ENCODE results near the gene PXDN.
"Not testable (repeated sequence)": the region's sequence is repeated elsewhere in the genome, so short reads cannot be mapped to it uniquely, and the experiment has no call there.

The PXDN gene

GRCh38 chr2:1718339-1719220, 25.7 kb downstream of the PXDN start:
- Mint-ChIP-seq H3K27me3 (ENCODE audit: low read depth) (no peaks in the 10 kb centered on the region), H3K27ac (no peak overlapping the region), H3K36me3 (ENCODE audit: low read depth) (no peaks in the 10 kb centered on the region), H3K9me3 (no peaks in the 10 kb centered on the region), H3K4me3 (no peak overlapping the region), H3K4me1 (ENCODE audit: low read depth) (no peaks in the 10 kb centered on the region)

GRCh38 chr2:1717113-1717512, 27.2 kb downstream of the PXDN start:
- H3K36me3 Mint-ChIP-seq (ENCODE audit: low read depth): no peaks in the 10 kb centered on the region
- no peaks in the 10 kb centered on the region for H3K4me1 Mint-ChIP-seq (ENCODE audit: low read depth)
- no peak overlapping the region for H3K27ac Mint-ChIP-seq
- H3K4me3 Mint-ChIP-seq: no peak overlapping the region
- no peaks in the 10 kb centered on the region for H3K27me3 Mint-ChIP-seq (ENCODE audit: low read depth)
- H3K9me3 Mint-ChIP-seq: no peaks in the 10 kb centered on the region

- H3K9me3 Mint-ChIP-seq: no peaks in the 10 kb centered on the region
- H3K4me1 Mint-ChIP-seq (ENCODE audit: low read depth): no peaks in the 10 kb centered on the region
- H3K36me3 Mint-ChIP-seq (ENCODE audit: low read depth): no peaks in the 10 kb centered on the region
Observed at GRCh38 chr2:1716441-1716840, 27.9 kb downstream of the PXDN start.

GRCh38 chr2:1716014-1716305, 28.4 kb downstream of the PXDN start:
- not testable (repeated sequence) for H3K27me3 Mint-ChIP-seq (ENCODE audit: low read depth); H3K9me3 Mint-ChIP-seq; H3K4me1 Mint-ChIP-seq (ENCODE audit: low read depth); H3K27ac Mint-ChIP-seq; H3K36me3 Mint-ChIP-seq (ENCODE audit: low read depth); H3K4me3 Mint-ChIP-seq

More at GRCh38 chr2:1716441-1716840, 27.9 kb downstream of the PXDN start:
- no peak overlapping the region for H3K27ac Mint-ChIP-seq
- H3K27me3 Mint-ChIP-seq (ENCODE audit: low read depth): no peaks in the 10 kb centered on the region
- H3K4me3 Mint-ChIP-seq: no peak overlapping the region

- Mint-ChIP-seq H3K4me3 (no peak overlapping the region), H3K4me1 (ENCODE audit: low read depth) (no peaks in the 10 kb centered on the region), H3K27ac (no peak overlapping the region), H3K27me3 (ENCODE audit: low read depth) (no peaks in the 10 kb centered on the region), H3K36me3 (ENCODE audit: low read depth) (no peaks in the 10 kb centered on the region), H3K9me3 (no peaks in the 10 kb centered on the region)
Observed at GRCh38 chr2:1715184-1716013, 28.9 kb downstream of the PXDN start.

- H3K36me3 Mint-ChIP-seq (ENCODE audit: low read depth): no peaks in the 10 kb centered on the region
- no peak overlapping the region for H3K27ac Mint-ChIP-seq
- H3K4me1 Mint-ChIP-seq (ENCODE audit: low read depth): no peaks in the 10 kb centered on the region
- no peaks in the 10 kb centered on the region for H3K27me3 Mint-ChIP-seq (ENCODE audit: low read depth)
- H3K9me3 Mint-ChIP-seq: no peaks in the 10 kb centered on the region
- H3K4me3 Mint-ChIP-seq: no peak overlapping the region
Observed at GRCh38 chr2:1714291-1715064, 29.8 kb downstream of the PXDN start.

- Mint-ChIP-seq H3K27me3 (ENCODE audit: low read depth) (no peaks in the 10 kb centered on the region), H3K27ac (no peak overlapping the region), H3K36me3 (ENCODE audit: low read depth) (no peaks in the 10 kb centered on the region), H3K4me1 (ENCODE audit: low read depth) (no peaks in the 10 kb centered on the region), H3K9me3 (no peaks in the 10 kb centered on the region), H3K4me3 (no peak overlapping the region)
Observed at GRCh38 chr2:1713839-1714236, 30.5 kb downstream of the PXDN start.

GRCh38 chr2:1713142-1713838, 31.0 kb downstream of the PXDN start:
- H3K4me3 Mint-ChIP-seq: no peak overlapping the region
- H3K4me1 Mint-ChIP-seq (ENCODE audit: low read depth): no peaks in the 10 kb centered on the region
- H3K36me3 Mint-ChIP-seq (ENCODE audit: low read depth): no peaks in the 10 kb centered on the region
- H3K9me3 Mint-ChIP-seq: no peaks in the 10 kb centered on the region
- H3K27me3 Mint-ChIP-seq (ENCODE audit: low read depth): no peaks in the 10 kb centered on the region
- no peak overlapping the region for H3K27ac Mint-ChIP-seq

- Mint-ChIP-seq H3K9me3 (no peaks in the 10 kb centered on the region), H3K36me3 (ENCODE audit: low read depth) (no peaks in the 10 kb centered on the region), H3K27ac (no peak overlapping the region), H3K4me3 (no peak overlapping the region), H3K27me3 (ENCODE audit: low read depth) (no peaks in the 10 kb centered on the region), H3K4me1 (ENCODE audit: low read depth) (no peaks in the 10 kb centered on the region)
Observed at GRCh38 chr2:1709946-1710560, 34.3 kb downstream of the PXDN start.

- no peaks in the 10 kb centered on the region for H3K36me3 Mint-ChIP-seq (ENCODE audit: low read depth)
- no peaks in the 10 kb centered on the region for H3K4me1 Mint-ChIP-seq (ENCODE audit: low read depth)
- no peak overlapping the region for H3K27ac Mint-ChIP-seq
- no peak overlapping the region for H3K4me3 Mint-ChIP-seq
- no peaks in the 10 kb centered on the region for H3K27me3 Mint-ChIP-seq (ENCODE audit: low read depth)
- H3K9me3 Mint-ChIP-seq: no peaks in the 10 kb centered on the region
Observed at GRCh38 chr2:1709335-1709605, 35.0 kb downstream of the PXDN start.

GRCh38 chr2:1708476-1709334, 35.6 kb downstream of the PXDN start:
- Mint-ChIP-seq H3K27me3 (ENCODE audit: low read depth) (no peaks in the 10 kb centered on the region), H3K4me1 (ENCODE audit: low read depth) (no peaks in the 10 kb centered on the region), H3K4me3 (no peak overlapping the region), H3K36me3 (ENCODE audit: low read depth) (no peaks in the 10 kb centered on the region), H3K27ac (no peak overlapping the region), H3K9me3 (no peaks in the 10 kb centered on the region)

- no peaks in the 10 kb centered on the region for H3K4me1 Mint-ChIP-seq (ENCODE audit: low read depth)
- no peak overlapping the region for H3K27ac Mint-ChIP-seq
- no peak overlapping the region for H3K4me3 Mint-ChIP-seq
- H3K27me3 Mint-ChIP-seq (ENCODE audit: low read depth): no peaks in the 10 kb centered on the region
- H3K36me3 Mint-ChIP-seq (ENCODE audit: low read depth): no peaks in the 10 kb centered on the region
- H3K9me3 Mint-ChIP-seq: no peaks in the 10 kb centered on the region
Observed at GRCh38 chr2:1707771-1708418, 36.4 kb downstream of the PXDN start.
